PC-3 (cell line): ENCODE data around the gene COX5A. TPM values are rescaled to one million over a fixed set of nuclear protein-coding genes. Genes with fewer than 3 reads are reported as not detected.

Experiments
- ATAC-seq: fragments of 200-7000 bp; cut with Tn5 transposase; 2 replicates; pipeline ENCODE4 v1.9.1; 2020; ENCODE audit warnings: mild to moderate bottlenecking, moderate library complexity
- BruUV-seq: library from RNA; stranded (reverse); fragments of 400-500 nt; replicated peaks from 2 replicates; lab custom pipeline; 2021; lab: Mats Ljungman, UMichigan
- CTCF ChIA-PET: fragments of 300-600 bp; sonication (Branson Sonifier 250); formaldehyde crosslinking; loops from one replicate; lab custom pipeline; 2022; ENCODE audit warnings: antibody characterized with exemption; lab: Charles Lee
- POLR2A ChIA-PET: fragments of 300-600 bp; sonication (Branson Sonifier 250); formaldehyde crosslinking; loops from one replicate; lab custom pipeline; 2022; ENCODE audit warnings: antibody characterized with exemption; ENCODE audit not compliant: unreplicated experiment; lab: Charles Lee
- DNase-seq: peaks from one replicate; pipeline ENCODE4 v3.0.0-alpha.2; 2015
- H2AFZ ChIP-seq: fragments of 300-600 bp; sonication (generic); 2 replicates; pipeline ENCODE4 v1.6.0; 2016; ENCODE audit warnings: antibody characterized with exemption, low read length
- H3F3A ChIP-seq: fragments of 300-600 bp; sonication (generic); one replicate; pipeline ENCODE4 v1.6.0; 2017; ENCODE audit warnings: antibody characterized with exemption, low read length, control low read depth, mild to moderate bottlenecking; ENCODE audit not compliant: unreplicated experiment
- H3K27ac ChIP-seq: fragments of 300-600 bp; sonication (generic); 2 replicates; pipeline ENCODE4 v1.5.1; 2016; ENCODE audit warnings: mild to moderate bottlenecking, low read length
- H3K27me3 ChIP-seq: fragments of 300-600 bp; sonication (generic); 2 replicates; pipeline ENCODE4 v1.6.1; 2016; ENCODE audit warnings: low read length, mixed read lengths
- H3K36me3 ChIP-seq: fragments of 300-600 bp; sonication (generic); 2 replicates; pipeline ENCODE4 v1.6.1; 2016; ENCODE audit warnings: low read depth, mixed run types, low read length, mixed read lengths
- H3K4me1 ChIP-seq: fragments of 300-600 bp; sonication (generic); 2 replicates; pipeline ENCODE4 v1.5.1; 2016; ENCODE audit warnings: low read length; ENCODE audit not compliant: insufficient read depth
- H3K4me2 ChIP-seq: fragments of 300-600 bp; sonication (generic); 2 replicates; pipeline ENCODE4 v1.6.0; 2016; ENCODE audit warnings: low read length
- H3K4me3 ChIP-seq: fragments of 300-600 bp; sonication (generic); 2 replicates; pipeline ENCODE4 v1.5.1; 2016; ENCODE audit warnings: mild to moderate bottlenecking, low read length, mixed read lengths
- H3K79me2 ChIP-seq: fragments of 300-600 bp; sonication (generic); 2 replicates; pipeline ENCODE4 v1.6.1; 2017; ENCODE audit warnings: low read length, mixed read lengths
- H3K9ac ChIP-seq: fragments of 300-600 bp; sonication (generic); 2 replicates; pipeline ENCODE4 v1.6.0; 2016; ENCODE audit warnings: mild to moderate bottlenecking, low read length
- H3K9me2 ChIP-seq: fragments of 300-600 bp; sonication (generic); replicated peaks from 2 replicates; pipeline ENCODE4 v1.6.1; 2016; ENCODE audit warnings: mixed run types, low read length, mixed read lengths
- H3K9me3 ChIP-seq: fragments of 300-600 bp; sonication (generic); 2 replicates; pipeline ENCODE4 v1.6.1; 2016; ENCODE audit warnings: low read length, mixed read lengths
- H4K20me1 ChIP-seq: fragments of 300-600 bp; sonication (generic); 2 replicates; pipeline ENCODE4 v1.6.1; 2016; ENCODE audit warnings: low read length, mixed read lengths
- EZH2 ChIP-seq: fragments of 300-600 bp; sonication (generic); IDR thresholded peaks from one replicate; pipeline ENCODE4 v1.6.1; 2017; ENCODE audit warnings: antibody characterized with exemption, mild to moderate bottlenecking, low read length; ENCODE audit not compliant: unreplicated experiment
- EZH2phosphoT487 ChIP-seq: fragments of 300-600 bp; sonication (generic); IDR thresholded peaks from 2 replicates; pipeline ENCODE4 v1.6.1; 2018; ENCODE audit warnings: mild to moderate bottlenecking, antibody characterized with exemption, low read length, borderline replicate concordance
- intact Hi-C: fragments of 100-400 bp; cut with micrococcal nuclease; formaldehyde crosslinking; loops from 2 replicates; pipeline ENCODE4 v1.9.0; 2023
- total RNA-seq: library from RNA; depleted of rRNA; stranded (reverse); fragments of >200 nt; gene quantifications from 2 replicates; pipeline ENCODE4 v1.2.3, GENCODE V29; 2014
- TF ChIP-seq, protein P1 (sequence below): fragments of 300-600 bp; sonication (generic); conservative IDR thresholded peaks from 2 replicates; pipeline ENCODE4 v1.5.1; 2017; ENCODE audit warnings: antibody characterized with exemption, low read depth, mild to moderate bottlenecking, low read length

COX5A gene
- total RNA-seq, 1 experiment from 2014 or later, result 145 TPM

DNA sequence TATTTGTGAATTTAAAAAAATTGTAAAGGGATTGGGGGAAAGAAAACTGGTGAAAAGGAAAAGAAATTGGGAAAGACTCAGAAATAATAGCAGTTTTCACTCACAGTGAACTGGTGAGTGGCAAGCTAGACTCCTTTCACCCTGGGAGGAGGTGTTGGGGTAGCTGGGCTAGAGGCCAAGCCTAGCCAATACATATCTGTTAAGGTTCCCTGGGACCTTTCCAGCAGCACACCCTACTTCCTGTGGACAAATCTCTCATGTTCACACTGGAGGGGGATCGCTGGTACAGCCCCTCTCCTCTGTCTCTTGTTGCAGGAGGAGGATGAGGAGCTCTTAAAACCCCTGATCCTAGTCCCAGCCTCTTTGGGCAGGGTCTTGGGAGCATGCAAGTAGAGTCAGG, 22.4 kb upstream of the COX5A start:
- Histone ChIP-seq H3K27ac (no peak overlapping the region), H3K9me2 (no peaks in the 10 kb centered on the region), H3K36me3 (no peaks in the 10 kb centered on the region), H3K79me2 (peaks cover 7% of the 10 kb centered on the region), H4K20me1 (no peaks in the 10 kb centered on the region), H3K4me1 (peaks cover 29% of the 10 kb centered on the region), H3K9ac (no peak overlapping the region), H3F3A (no peaks in the 10 kb centered on the region), H3K4me2 (no peak overlapping the region), H3K4me3 (no peak overlapping the region), H3K9me3 (no peaks in the 10 kb centered on the region), H2AFZ (no peak overlapping the region), H3K27me3 (no peaks in the 10 kb centered on the region)
- ATAC-seq, result no peak
- intact Hi-C loops, result no loop called here
- BruUV-seq, result no TSS peak
- TF ChIP-seq, protein P1, sequence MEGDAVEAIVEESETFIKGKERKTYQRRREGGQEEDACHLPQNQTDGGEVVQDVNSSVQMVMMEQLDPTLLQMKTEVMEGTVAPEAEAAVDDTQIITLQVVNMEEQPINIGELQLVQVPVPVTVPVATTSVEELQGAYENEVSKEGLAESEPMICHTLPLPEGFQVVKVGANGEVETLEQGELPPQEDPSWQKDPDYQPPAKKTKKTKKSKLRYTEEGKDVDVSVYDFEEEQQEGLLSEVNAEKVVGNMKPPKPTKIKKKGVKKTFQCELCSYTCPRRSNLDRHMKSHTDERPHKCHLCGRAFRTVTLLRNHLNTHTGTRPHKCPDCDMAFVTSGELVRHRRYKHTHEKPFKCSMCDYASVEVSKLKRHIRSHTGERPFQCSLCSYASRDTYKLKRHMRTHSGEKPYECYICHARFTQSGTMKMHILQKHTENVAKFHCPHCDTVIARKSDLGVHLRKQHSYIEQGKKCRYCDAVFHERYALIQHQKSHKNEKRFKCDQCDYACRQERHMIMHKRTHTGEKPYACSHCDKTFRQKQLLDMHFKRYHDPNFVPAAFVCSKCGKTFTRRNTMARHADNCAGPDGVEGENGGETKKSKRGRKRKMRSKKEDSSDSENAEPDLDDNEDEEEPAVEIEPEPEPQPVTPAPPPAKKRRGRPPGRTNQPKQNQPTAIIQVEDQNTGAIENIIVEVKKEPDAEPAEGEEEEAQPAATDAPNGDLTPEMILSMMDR, result no peak
- TF ChIP-seq EZH2, result no peak
- no peak for TF ChIP-seq EZH2phosphoT487
- ChIA-PET POLR2A (no interaction called here), CTCF (no interaction called here)
- no peak for DNase-seq

DNA sequence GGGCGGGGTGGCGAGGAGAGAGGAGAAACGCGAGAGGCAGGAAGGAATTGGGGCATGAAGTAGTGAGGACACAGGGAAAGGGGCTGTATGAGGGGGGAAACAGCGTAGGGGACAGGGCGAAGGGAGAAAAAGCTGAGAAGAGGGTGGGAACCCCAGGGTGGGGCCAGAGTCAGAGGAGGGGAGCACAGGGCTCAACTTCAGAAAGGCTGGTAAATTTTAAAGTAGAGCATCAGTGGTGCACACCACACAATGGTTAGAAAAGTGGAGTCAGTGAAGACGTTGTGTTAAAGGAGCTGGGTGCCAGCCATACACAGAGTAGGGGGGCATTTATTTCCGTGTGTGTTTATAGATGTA, 21.7 kb upstream of the COX5A start:
- H3F3A ChIP-seq, result no peaks in the 10 kb centered on the region
- ChIA-PET CTCF (no interaction called here), POLR2A (interaction anchor here (0.5 kb wide), 1 partner anchor 40 kb away, joined by 5 read pairs; no protein-coding TSS in a partner anchor)
- no peak for ATAC-seq
- no peaks in the 10 kb centered on the region for H4K20me1 ChIP-seq
- no peak overlapping the region for H3K4me2 ChIP-seq
- intact Hi-C loops, result no loop called here
- no peak for TF ChIP-seq EZH2phosphoT487
- TF ChIP-seq, protein P1, result no peak
- TF ChIP-seq EZH2, result no peak
- BruUV-seq, result no TSS peak
- H3K4me1 ChIP-seq, result peaks cover 22% of the 10 kb centered on the region
- no peak for DNase-seq
- no peak overlapping the region for H2AFZ ChIP-seq
- no peak overlapping the region for H3K9ac ChIP-seq
- H3K4me3 ChIP-seq, result no peak overlapping the region
- H3K36me3 ChIP-seq, result no peaks in the 10 kb centered on the region
- no peaks in the 10 kb centered on the region for H3K9me3 ChIP-seq
- H3K27ac ChIP-seq, result no peak overlapping the region
- no peaks in the 10 kb centered on the region for H3K9me2 ChIP-seq
- H3K27me3 ChIP-seq, result no peaks in the 10 kb centered on the region
- H3K79me2 ChIP-seq, result peaks cover 8% of the 10 kb centered on the region

DNA sequence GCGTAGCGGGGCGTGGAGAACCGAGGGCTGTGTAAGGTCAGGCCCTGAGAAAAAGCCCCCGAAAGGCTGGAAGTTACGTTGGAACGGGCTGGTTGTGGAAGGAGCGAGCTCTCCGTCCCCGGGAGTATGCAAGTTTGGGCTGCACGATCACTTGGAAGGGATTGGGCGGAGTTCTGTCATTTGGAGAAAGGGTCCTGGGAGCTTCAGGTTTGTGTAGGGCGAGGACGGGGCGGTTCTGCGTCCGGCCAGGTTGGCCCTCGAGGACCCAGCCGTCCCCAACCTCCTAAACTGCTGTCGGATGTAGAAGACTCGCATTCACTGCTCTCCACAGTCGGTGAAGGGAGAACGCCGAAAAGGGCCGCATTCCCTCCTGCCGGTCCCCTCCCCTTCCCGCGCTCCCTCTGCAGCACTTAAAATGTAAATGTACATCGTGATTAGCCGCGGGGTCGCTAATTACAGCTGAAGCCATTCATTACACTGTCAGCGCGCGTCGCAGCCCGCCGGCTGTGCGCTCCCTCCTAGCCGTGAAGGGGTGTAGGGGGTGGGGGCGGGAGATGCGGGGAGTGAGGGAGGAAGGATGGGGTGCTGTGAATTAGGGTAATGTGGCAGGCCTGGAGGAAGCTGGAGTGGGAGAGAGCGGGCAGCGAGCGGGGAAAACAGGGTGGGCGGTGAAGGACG, 21.2 kb upstream of the COX5A start:
- no TSS peak for BruUV-seq
- Histone ChIP-seq H4K20me1 (no peaks in the 10 kb centered on the region), H3K79me2 (peaks cover 8% of the 10 kb centered on the region), H3F3A (no peaks in the 10 kb centered on the region), H3K36me3 (no peaks in the 10 kb centered on the region), H3K27me3 (no peaks in the 10 kb centered on the region), H3K4me1 (peaks cover 18% of the 10 kb centered on the region; the same call in 1 of the 2 replicates), H3K27ac (no peak overlapping the region), H3K9me2 (no peaks in the 10 kb centered on the region), H2AFZ (no peak overlapping the region), H3K4me3 (no peak overlapping the region), H3K9ac (no peak overlapping the region), H3K4me2 (no peak overlapping the region), H3K9me3 (no peaks in the 10 kb centered on the region)
- ChIA-PET CTCF (no interaction called here), POLR2A (no interaction called here)
- ATAC-seq, result no peak
- DNase-seq, result no peak
- TF ChIP-seq EZH2 (no peak), EZH2phosphoT487 (no peak)
- TF ChIP-seq, protein P1, result no peak
- intact Hi-C loops, result no loop called here
